Testis (tissue), 2 donors: ENCODE data around the gene KRT17.

Experiments
- CTCF ChIP-seq, 3 experiments: fragments of 450-650 bp in 2 of 3; fragments of 200-600 bp in 1 of 3; sonication (generic) in 1 of 3; IDR thresholded peaks; one replicate each; pipeline ENCODE4 v1.5.1; 2016 to 2019; ENCODE audit warnings: antibody characterized with exemption in 3 of 3, mild to moderate bottlenecking in 2 of 3, moderate library complexity in 1 of 3
- POLR2A ChIP-seq: fragments of 450-650 bp; IDR thresholded peaks from one replicate; pipeline ENCODE4 v1.6.1; 2017; ENCODE audit warnings: antibody characterized with exemption, mild to moderate bottlenecking, moderate library complexity

DNA sequence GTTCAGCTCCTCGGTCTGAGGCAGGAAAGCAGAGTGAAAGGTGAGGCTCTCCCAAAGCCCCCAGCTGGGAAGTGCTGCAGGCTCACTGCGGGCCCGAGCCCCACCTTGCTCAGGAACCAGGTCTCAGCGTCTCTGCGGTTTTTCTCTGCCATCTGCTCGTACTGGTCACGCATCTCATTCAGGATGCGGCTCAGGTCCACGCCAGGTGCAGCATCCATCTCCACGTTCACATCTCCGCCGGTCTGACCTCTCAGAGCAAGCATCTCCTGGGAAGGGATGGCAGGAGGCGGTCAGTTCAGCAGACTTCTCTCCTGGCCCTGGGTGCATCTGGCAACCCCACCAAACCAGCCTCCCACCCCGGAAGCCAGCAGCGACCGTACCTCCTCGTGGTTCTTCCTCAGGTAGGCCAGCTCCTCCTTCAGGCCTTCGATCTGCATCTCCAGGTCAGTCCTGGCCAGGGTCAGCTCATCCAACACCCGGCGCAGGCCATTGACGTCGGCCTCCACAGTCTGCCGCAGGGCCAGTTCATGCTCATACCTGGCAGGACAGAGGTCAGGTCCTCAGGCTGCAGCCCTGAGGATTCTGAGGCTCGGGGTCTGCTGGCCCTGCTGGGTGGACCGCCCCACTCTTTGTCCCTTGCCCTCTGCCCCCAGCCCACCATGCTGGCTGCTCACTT lies 13.3 kb downstream of the KRT17 start:
- no peak for TF ChIP-seq CTCF (IDR thresholded peaks at IDR 0.05)
- no peak for TF ChIP-seq POLR2A
